Measurements from ENCODE around the gene WDR27.

Gene WDR27

GRCh38 chr6:169638388-169638787, 63.4 kb downstream of the WDR27 start (continued):
- TF ChIP-seq, protein P1, sequence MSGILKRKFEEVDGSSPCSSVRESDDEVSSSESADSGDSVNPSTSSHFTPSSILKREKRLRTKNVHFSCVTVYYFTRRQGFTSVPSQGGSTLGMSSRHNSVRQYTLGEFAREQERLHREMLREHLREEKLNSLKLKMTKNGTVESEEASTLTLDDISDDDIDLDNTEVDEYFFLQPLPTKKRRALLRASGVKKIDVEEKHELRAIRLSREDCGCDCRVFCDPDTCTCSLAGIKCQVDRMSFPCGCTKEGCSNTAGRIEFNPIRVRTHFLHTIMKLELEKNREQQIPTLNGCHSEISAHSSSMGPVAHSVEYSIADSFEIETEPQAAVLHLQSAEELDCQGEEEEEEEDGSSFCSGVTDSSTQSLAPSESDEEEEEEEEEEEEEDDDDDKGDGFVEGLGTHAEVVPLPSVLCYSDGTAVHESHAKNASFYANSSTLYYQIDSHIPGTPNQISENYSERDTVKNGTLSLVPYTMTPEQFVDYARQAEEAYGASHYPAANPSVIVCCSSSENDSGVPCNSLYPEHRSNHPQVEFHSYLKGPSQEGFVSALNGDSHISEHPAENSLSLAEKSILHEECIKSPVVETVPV (CRISPR knock-in tag; IDR thresholded peaks at IDR 0.05): no peak
- TF ChIP-seq GLIS3 (CRISPR knock-in tag; IDR thresholded peaks at IDR 0.05) (no peak), TOX (CRISPR knock-in tag; IDR thresholded peaks at IDR 0.05; ENCODE audit: borderline replicate concordance) (no peak)

DNA sequence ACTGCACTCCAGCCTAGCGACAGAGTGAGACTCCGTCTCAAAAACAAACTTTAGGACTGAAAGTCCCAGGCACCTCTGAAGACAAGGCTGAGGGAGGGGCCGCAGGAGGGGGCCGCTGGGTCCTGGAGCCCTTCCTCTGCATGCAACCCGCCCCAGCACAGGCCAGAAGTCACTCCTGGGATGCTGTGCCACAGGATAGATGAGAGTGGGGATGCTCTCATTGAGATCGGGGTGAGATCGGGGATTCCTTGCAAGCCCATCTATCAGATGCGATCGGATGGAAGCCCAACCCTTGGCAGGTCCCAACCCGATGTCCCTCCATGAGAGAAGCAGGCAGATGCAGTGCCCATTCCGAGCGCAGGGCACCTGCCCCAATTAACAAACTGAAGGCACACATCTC, 66.5 kb downstream of the WDR27 start:
- no peak for ATAC-seq

DNA sequence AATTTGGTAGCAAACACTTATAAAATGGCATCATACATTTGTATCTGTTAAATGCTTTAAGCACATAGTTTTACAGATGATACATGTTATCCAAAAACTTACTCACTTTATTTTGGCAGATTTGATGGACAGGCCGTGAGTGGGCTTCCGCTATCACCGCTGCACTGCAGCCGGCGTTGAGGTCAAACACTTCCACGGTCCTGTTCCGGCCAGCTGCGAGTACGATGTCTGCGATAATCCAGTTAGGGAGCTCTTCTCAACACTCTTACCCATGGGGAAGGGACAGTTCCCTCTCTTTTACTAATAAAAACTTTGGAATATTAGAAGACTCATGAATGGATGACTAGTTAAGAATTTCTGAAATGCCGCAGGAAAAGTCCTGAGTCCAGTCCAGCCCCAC, 69.0 kb downstream of the WDR27 start:
- ATAC-seq: no peak
- TF ChIP-seq RARB (CRISPR knock-in tag; IDR thresholded peaks at IDR 0.05): no peak
- no peak for TF ChIP-seq TCF4 (CRISPR knock-in tag; IDR thresholded peaks at IDR 0.05; ENCODE audit: borderline replicate concordance)
- no peak for TF ChIP-seq SNAI2 (CRISPR knock-in tag; IDR thresholded peaks at IDR 0.05)
- no peak for TF ChIP-seq OSR1 (CRISPR knock-in tag; IDR thresholded peaks at IDR 0.05)
- TF ChIP-seq GLIS3 (CRISPR knock-in tag; IDR thresholded peaks at IDR 0.05): no peak
- no peak for TF ChIP-seq POU6F1 (CRISPR knock-in tag; IDR thresholded peaks at IDR 0.05; ENCODE audit: borderline replicate concordance, low read depth)
- no peak for TF ChIP-seq CSDC2 (CRISPR knock-in tag; IDR thresholded peaks at IDR 0.05)
- TF ChIP-seq TSHZ2 (CRISPR knock-in tag; IDR thresholded peaks at IDR 0.05): no peak
- TF ChIP-seq ZFP30 (CRISPR knock-in tag; IDR thresholded peaks at IDR 0.05): no peak

More for the DNA sequence above, 66.5 kb downstream of the WDR27 start:
- TF ChIP-seq, protein P2, sequence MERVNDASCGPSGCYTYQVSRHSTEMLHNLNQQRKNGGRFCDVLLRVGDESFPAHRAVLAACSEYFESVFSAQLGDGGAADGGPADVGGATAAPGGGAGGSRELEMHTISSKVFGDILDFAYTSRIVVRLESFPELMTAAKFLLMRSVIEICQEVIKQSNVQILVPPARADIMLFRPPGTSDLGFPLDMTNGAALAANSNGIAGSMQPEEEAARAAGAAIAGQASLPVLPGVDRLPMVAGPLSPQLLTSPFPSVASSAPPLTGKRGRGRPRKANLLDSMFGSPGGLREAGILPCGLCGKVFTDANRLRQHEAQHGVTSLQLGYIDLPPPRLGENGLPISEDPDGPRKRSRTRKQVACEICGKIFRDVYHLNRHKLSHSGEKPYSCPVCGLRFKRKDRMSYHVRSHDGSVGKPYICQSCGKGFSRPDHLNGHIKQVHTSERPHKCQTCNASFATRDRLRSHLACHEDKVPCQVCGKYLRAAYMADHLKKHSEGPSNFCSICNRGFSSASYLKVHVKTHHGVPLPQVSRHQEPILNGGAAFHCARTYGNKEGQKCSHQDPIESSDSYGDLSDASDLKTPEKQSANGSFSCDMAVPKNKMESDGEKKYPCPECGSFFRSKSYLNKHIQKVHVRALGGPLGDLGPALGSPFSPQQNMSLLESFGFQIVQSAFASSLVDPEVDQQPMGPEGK (CRISPR knock-in tag; IDR thresholded peaks at IDR 0.05; ENCODE audit: borderline replicate concordance): no peak
- no peak for TF ChIP-seq TCF4 (CRISPR knock-in tag; IDR thresholded peaks at IDR 0.05; ENCODE audit: borderline replicate concordance)
- no peak for TF ChIP-seq ISL1 (CRISPR knock-in tag; IDR thresholded peaks at IDR 0.05)
- TF ChIP-seq, protein P1 (CRISPR knock-in tag; IDR thresholded peaks at IDR 0.05): no peak
- TF ChIP-seq ZFP30 (CRISPR knock-in tag; IDR thresholded peaks at IDR 0.05): no peak
- TF ChIP-seq CSDC2 (CRISPR knock-in tag; IDR thresholded peaks at IDR 0.05): no peak
- no peak for TF ChIP-seq ESRRG (CRISPR knock-in tag; IDR thresholded peaks at IDR 0.05)
- TF ChIP-seq ZFP3 (CRISPR knock-in tag; IDR thresholded peaks at IDR 0.05): no peak
- TF ChIP-seq ZC3H10 (CRISPR knock-in tag; IDR thresholded peaks at IDR 0.05): no peak
- TF ChIP-seq RARB (CRISPR knock-in tag; IDR thresholded peaks at IDR 0.05): no peak
- no peak for TF ChIP-seq TSHZ2 (CRISPR knock-in tag; IDR thresholded peaks at IDR 0.05)
- TF ChIP-seq PPARA (CRISPR knock-in tag; IDR thresholded peaks at IDR 0.05; ENCODE audit: borderline replicate concordance): no peak
- no peak for TF ChIP-seq OSR1 (CRISPR knock-in tag; IDR thresholded peaks at IDR 0.05)
- no peak for TF ChIP-seq POU6F1 (CRISPR knock-in tag; IDR thresholded peaks at IDR 0.05; ENCODE audit: borderline replicate concordance, low read depth)
- no peak for TF ChIP-seq BACH2 (CRISPR knock-in tag; IDR thresholded peaks at IDR 0.05; ENCODE audit: borderline replicate concordance)
- no peak for TF ChIP-seq SNAI2 (CRISPR knock-in tag; IDR thresholded peaks at IDR 0.05)
